GM19043 (cell line): ENCODE measurements around the gene RASSF7.

ENCODE experiments used
- ATAC-seq: cut with Tn5 transposase; IDR thresholded peaks from one replicate; pipeline ENCODE4 v1.9.1; 2021; ENCODE audit warnings: low read depth; ENCODE audit not compliant: unreplicated experiment

RASSF7 gene

GRCh38 chr11:551131-551530 lies 9.6 kb upstream of the RASSF7 start:
- ATAC-seq = no peak

- no peak for ATAC-seq
Observed at GRCh38 chr11:551596-551995, 9.2 kb upstream of the RASSF7 start.

- no peak for ATAC-seq
Observed at GRCh38 chr11:553083-553987, 7.4 kb upstream of the RASSF7 start.

- ATAC-seq = no peak
Observed at GRCh38 chr11:553988-554340, 6.8 kb upstream of the RASSF7 start.

GRCh38 chr11:554428-555226 lies 6.1 kb upstream of the RASSF7 start:
- peak; percentile 73 for ATAC-seq

GRCh38 chr11:555227-555779 lies 5.5 kb upstream of the RASSF7 start:
- no peak for ATAC-seq

- no peak for ATAC-seq
Observed at GRCh38 chr11:555780-556661, 4.7 kb upstream of the RASSF7 start.

GRCh38 chr11:556662-557256 lies 4.0 kb upstream of the RASSF7 start:
- ATAC-seq = no peak

GRCh38 chr11:557328-558132 lies 3.2 kb upstream of the RASSF7 start:
- no peak for ATAC-seq

GRCh38 chr11:558503-558902 lies 2.3 kb upstream of the RASSF7 start:
- ATAC-seq = no peak

GRCh38 chr11:559020-559620 lies 1.6 kb upstream of the RASSF7 start:
- ATAC-seq = no peak

GRCh38 chr11:559712-560304 lies 962 bp upstream of the RASSF7 start:
- no peak for ATAC-seq

- ATAC-seq = peak; percentile 14
Observed at GRCh38 chr11:561148-562003, 606 bp downstream of the RASSF7 start.

GRCh38 chr11:562046-562645 lies 1.4 kb downstream of the RASSF7 start:
- ATAC-seq = no peak

GRCh38 chr11:563066-563811 lies 2.5 kb downstream of the RASSF7 start:
- ATAC-seq = no peak

GRCh38 chr11:563812-564578 lies 3.2 kb downstream of the RASSF7 start:
- no peak for ATAC-seq
